Cortex of kidney (tissue), 1 donor: Measurements from ENCODE around the gene MTA1.

ENCODE experiments used
- DNase-seq: peaks from one replicate; lab custom pipeline; 2025; lab: John Stamatoyannopoulos, UW

Gene MTA1

GRCh38 chr14:105424861-105425260, 5.2 kb downstream of the MTA1 start:
- no peak for DNase-seq

- no peak for DNase-seq
Measured at GRCh38 chr14:105425823-105426247, 6.2 kb downstream of the MTA1 start.

GRCh38 chr14:105426416-105427130, 6.9 kb downstream of the MTA1 start:
- DNase-seq, result no peak

- no peak for DNase-seq
Measured at GRCh38 chr14:105427412-105427811, 7.8 kb downstream of the MTA1 start.

GRCh38 chr14:105427936-105428485, 8.4 kb downstream of the MTA1 start:
- no peak for DNase-seq

- no peak for DNase-seq
Measured at GRCh38 chr14:105430042-105430441, 10.4 kb downstream of the MTA1 start.

- DNase-seq, result no peak
Measured at GRCh38 chr14:105430565-105430964, 10.9 kb downstream of the MTA1 start.

GRCh38 chr14:105431256-105431655, 11.6 kb downstream of the MTA1 start:
- DNase-seq, result no peak

- no peak for DNase-seq
Measured at GRCh38 chr14:105432657-105433056, 13.0 kb downstream of the MTA1 start.

- DNase-seq, result no peak
Measured at GRCh38 chr14:105433161-105433605, 13.6 kb downstream of the MTA1 start.

GRCh38 chr14:105436402-105436801, 16.8 kb downstream of the MTA1 start:
- DNase-seq, result no peak

- no peak for DNase-seq
Measured at GRCh38 chr14:105436891-105437722, 17.5 kb downstream of the MTA1 start.

GRCh38 chr14:105437723-105438500, 18.3 kb downstream of the MTA1 start:
- DNase-seq, result no peak

- no peak for DNase-seq
Measured at GRCh38 chr14:105439179-105439578, 19.6 kb downstream of the MTA1 start.

GRCh38 chr14:105439710-105440553, 20.3 kb downstream of the MTA1 start:
- DNase-seq, result no peak

GRCh38 chr14:105440554-105440900, 20.9 kb downstream of the MTA1 start:
- DNase-seq, result no peak

GRCh38 chr14:105440992-105441391, 21.4 kb downstream of the MTA1 start:
- no peak for DNase-seq

GRCh38 chr14:105442125-105442524, 22.5 kb downstream of the MTA1 start:
- DNase-seq, result no peak

- DNase-seq, result no peak
Measured at GRCh38 chr14:105442834-105443233, 23.2 kb downstream of the MTA1 start.

GRCh38 chr14:105444859-105445258, 25.2 kb downstream of the MTA1 start:
- DNase-seq, result no peak

- no peak for DNase-seq
Measured at GRCh38 chr14:105445290-105445689, 25.7 kb downstream of the MTA1 start.
